ENCODE measurements around the gene TSPAN18.

Gene TSPAN18

GRCh38 chr11:44931466-44931865, 204.7 kb downstream of the TSPAN18 start:
- no peak for DNase-seq

- DNase-seq, result no peak
Measured at GRCh38 chr11:44934110-44934509, 207.3 kb downstream of the TSPAN18 start.

GRCh38 chr11:44934735-44935250, 208.0 kb downstream of the TSPAN18 start:
- DNase-seq, result no peak

- peak; percentile 83 for DNase-seq
Measured at GRCh38 chr11:44936525-44936924, 209.8 kb downstream of the TSPAN18 start.

GRCh38 chr11:44936951-44937543, 210.3 kb downstream of the TSPAN18 start:
- DNase-seq, result no peak

GRCh38 chr11:44938066-44938691, 211.4 kb downstream of the TSPAN18 start:
- no peak for DNase-seq

- DNase-seq, result no peak
Measured at GRCh38 chr11:44939673-44940395, 213.1 kb downstream of the TSPAN18 start.

GRCh38 chr11:44940404-44940803, 213.6 kb downstream of the TSPAN18 start:
- DNase-seq, result no peak

- DNase-seq, result no peak
Measured at GRCh38 chr11:44940835-44941234, 214.1 kb downstream of the TSPAN18 start.

- no peak for DNase-seq
Measured at GRCh38 chr11:44941259-44942021, 214.7 kb downstream of the TSPAN18 start.

- DNase-seq, result no peak
Measured at GRCh38 chr11:44942029-44942955, 215.5 kb downstream of the TSPAN18 start.

- no peak for DNase-seq
Measured at GRCh38 chr11:44943118-44943517, 216.4 kb downstream of the TSPAN18 start.

- DNase-seq, result no peak
Measured at GRCh38 chr11:44943696-44944095, 216.9 kb downstream of the TSPAN18 start.

GRCh38 chr11:44944181-44944852, 217.6 kb downstream of the TSPAN18 start:
- DNase-seq, result no peak

- DNase-seq, result no peak
Measured at GRCh38 chr11:44944853-44945235, 218.1 kb downstream of the TSPAN18 start.

- DNase-seq, result no peak
Measured at GRCh38 chr11:44945666-44946065, 218.9 kb downstream of the TSPAN18 start.

GRCh38 chr11:44946263-44946662, 219.5 kb downstream of the TSPAN18 start:
- no peak for DNase-seq

- no peak for DNase-seq
Measured at GRCh38 chr11:44947114-44947513, 220.4 kb downstream of the TSPAN18 start.

- DNase-seq, result no peak
Measured at GRCh38 chr11:44948155-44948554, 221.4 kb downstream of the TSPAN18 start.

GRCh38 chr11:44949160-44950030, 222.6 kb downstream of the TSPAN18 start:
- DNase-seq, result peak; percentile 34
